GM12801 (cell line): Measurements from ENCODE around the gene MYEF2.

ENCODE experiments used
- CTCF ChIP-seq: IDR thresholded peaks from one replicate; pipeline ENCODE4 v1.5.1; 2011; ENCODE audit warnings: control low read depth; ENCODE audit not compliant: insufficient read length; ENCODE audit errors: extremely low read depth

The MYEF2 gene

GRCh38 chr15:48101376-48101961, 76.6 kb downstream of the MYEF2 start:
- no peak for TF ChIP-seq CTCF

GRCh38 chr15:48097264-48097663, 80.8 kb downstream of the MYEF2 start:
- no peak for TF ChIP-seq CTCF

- no peak for TF ChIP-seq CTCF
Measured at GRCh38 chr15:48096813-48097212, 81.3 kb downstream of the MYEF2 start.

- TF ChIP-seq CTCF, result no peak
Measured at GRCh38 chr15:48096355-48096786, 81.7 kb downstream of the MYEF2 start.

- no peak for TF ChIP-seq CTCF
Measured at GRCh38 chr15:48091522-48091921, 86.6 kb downstream of the MYEF2 start.

GRCh38 chr15:48090666-48091065, 87.4 kb downstream of the MYEF2 start:
- TF ChIP-seq CTCF, result no peak

- TF ChIP-seq CTCF, result no peak
Measured at GRCh38 chr15:48090115-48090514, 88.0 kb downstream of the MYEF2 start.
